ENCODE results near the gene DDX60. TPM values are rescaled to one million over a fixed set of nuclear protein-coding genes. Genes with fewer than 3 reads are reported as not detected.

Gene DDX60
- 17.6 and 17.9 TPM in 2 replicates for total RNA-seq

GRCh38 chr4:168318266-168318895 lies at the start of gene DDX60:
Gene DDX60, minus strand, starts transcription at chr4:168318752. Its CDS starts 7,493 bp downstream, at chr4:168311259.
- no peak for TF ChIP-seq CTCF (IDR thresholded peaks at IDR 0.05)
- no peaks in the 10 kb centered on the region for H3K9me3 Mint-ChIP-seq
- peaks cover 20% of the 10 kb centered on the region for H3K4me1 Mint-ChIP-seq
- POLR2A ChIA-PET, result interaction anchor here (0.6 to 2.9 kb wide), 2 partner anchors 161 to 1283 kb away, joined by 3 to 12 read pairs; partner anchors contain the start of gene DDX60L
- peak; percentile 68 for DNase-seq
- ATAC-seq (ENCODE audit: low read depth), result peak; percentile 92
- H3K27me3 Mint-ChIP-seq, result no peaks in the 10 kb centered on the region
- H3K36me3 Mint-ChIP-seq (ENCODE audit: low read depth), result peaks cover 6% of the 10 kb centered on the region
- H3K4me3 Mint-ChIP-seq, result peak within 1 kb of the TSS; percentile 95
- intact Hi-C loops (cut with micrococcal nuclease), result loop anchor here (1.0 to 10.0 kb wide), 7 partner anchors 162 to 1706 kb away; partner anchors contain the start of genes CBR4, DDX60L, MFAP3L and SH3RF1
- peak within 1 kb of the TSS; percentile 96 for H3K27ac Mint-ChIP-seq
- CTCF ChIA-PET, result no interaction called here

GRCh38 chr4:168367065-168367464 lies 48.5 kb upstream of the DDX60 start:
- intact Hi-C loops (cut with micrococcal nuclease), result no loop called here
- no peak for TF ChIP-seq CTCF (IDR thresholded peaks at IDR 0.05)
- peaks cover 78% of the 10 kb centered on the region for H3K36me3 Mint-ChIP-seq (ENCODE audit: low read depth)
- ATAC-seq (ENCODE audit: low read depth) (no peak), DNase-seq (no peak)
- ChIA-PET POLR2A (no interaction called here), CTCF (no interaction called here)
- no peaks in the 10 kb centered on the region for H3K4me1 Mint-ChIP-seq
- no peaks in the 10 kb centered on the region for H3K27me3 Mint-ChIP-seq
- no peak overlapping the region for H3K27ac Mint-ChIP-seq
- no peak overlapping the region for H3K4me3 Mint-ChIP-seq
- no peaks in the 10 kb centered on the region for H3K9me3 Mint-ChIP-seq

- intact Hi-C loops (cut with micrococcal nuclease), result no loop called here
- no peak for DNase-seq
- CTCF ChIA-PET, result no interaction called here
- Mint-ChIP-seq H3K4me3 (no peak overlapping the region), H3K4me1 (no peaks in the 10 kb centered on the region), H3K27ac (no peak overlapping the region), H3K9me3 (no peaks in the 10 kb centered on the region), H3K27me3 (no peaks in the 10 kb centered on the region), H3K36me3 (ENCODE audit: low read depth) (peaks cover 82% of the 10 kb centered on the region)
- ATAC-seq (ENCODE audit: low read depth), result no peak
- POLR2A ChIA-PET, result no interaction called here
- no peak for TF ChIP-seq CTCF (IDR thresholded peaks at IDR 0.05)
Observed at GRCh38 chr4:168362025-168362401, 43.5 kb upstream of the DDX60 start.

- intact Hi-C loops (cut with micrococcal nuclease), result no loop called here
- ChIA-PET POLR2A (no interaction called here), CTCF (no interaction called here)
- H3K4me3 Mint-ChIP-seq, result no peak overlapping the region
- no peak overlapping the region for H3K27ac Mint-ChIP-seq
- DNase-seq (no peak), ATAC-seq (ENCODE audit: low read depth) (no peak)
- TF ChIP-seq CTCF (IDR thresholded peaks at IDR 0.05), result no peak
- no peaks in the 10 kb centered on the region for H3K27me3 Mint-ChIP-seq
- peaks cover 83% of the 10 kb centered on the region for H3K36me3 Mint-ChIP-seq (ENCODE audit: low read depth)
- H3K9me3 Mint-ChIP-seq, result no peaks in the 10 kb centered on the region
- H3K4me1 Mint-ChIP-seq, result no peaks in the 10 kb centered on the region
Observed at GRCh38 chr4:168361365-168362024, 42.9 kb upstream of the DDX60 start.

GRCh38 chr4:168360271-168360670 lies 41.7 kb upstream of the DDX60 start:
- DNase-seq, result no peak
- no peak overlapping the region for H3K27ac Mint-ChIP-seq
- CTCF ChIA-PET, result no interaction called here
- no peaks in the 10 kb centered on the region for H3K9me3 Mint-ChIP-seq
- no peak overlapping the region for H3K4me3 Mint-ChIP-seq
- intact Hi-C loops (cut with micrococcal nuclease), result no loop called here
- peaks cover 78% of the 10 kb centered on the region for H3K36me3 Mint-ChIP-seq (ENCODE audit: low read depth)
- H3K4me1 Mint-ChIP-seq, result no peaks in the 10 kb centered on the region
- TF ChIP-seq CTCF (IDR thresholded peaks at IDR 0.05), result no peak
- H3K27me3 Mint-ChIP-seq, result no peaks in the 10 kb centered on the region
- ATAC-seq (ENCODE audit: low read depth), result no peak
- POLR2A ChIA-PET, result no interaction called here

Measured in activated B cell treated with CpG ODN at 0.5 μM for 24 hours (primary cell).